A549 treated with Mapracorat at 1 μM for 4 hours (cell line): ENCODE data around the gene CDC45. TPM values are rescaled to one million over a fixed set of nuclear protein-coding genes. Genes with fewer than 3 reads are reported as not detected.

Experiments used
- total RNA-seq: library from RNA; stranded (reverse); fragments of 200-300 nt; extraction: Qiagen RNA extraction; gene quantifications from 5 replicates; pipeline ENCODE4 v1.2.3, GENCODE V29; 2022

CDC45 gene, protein sequence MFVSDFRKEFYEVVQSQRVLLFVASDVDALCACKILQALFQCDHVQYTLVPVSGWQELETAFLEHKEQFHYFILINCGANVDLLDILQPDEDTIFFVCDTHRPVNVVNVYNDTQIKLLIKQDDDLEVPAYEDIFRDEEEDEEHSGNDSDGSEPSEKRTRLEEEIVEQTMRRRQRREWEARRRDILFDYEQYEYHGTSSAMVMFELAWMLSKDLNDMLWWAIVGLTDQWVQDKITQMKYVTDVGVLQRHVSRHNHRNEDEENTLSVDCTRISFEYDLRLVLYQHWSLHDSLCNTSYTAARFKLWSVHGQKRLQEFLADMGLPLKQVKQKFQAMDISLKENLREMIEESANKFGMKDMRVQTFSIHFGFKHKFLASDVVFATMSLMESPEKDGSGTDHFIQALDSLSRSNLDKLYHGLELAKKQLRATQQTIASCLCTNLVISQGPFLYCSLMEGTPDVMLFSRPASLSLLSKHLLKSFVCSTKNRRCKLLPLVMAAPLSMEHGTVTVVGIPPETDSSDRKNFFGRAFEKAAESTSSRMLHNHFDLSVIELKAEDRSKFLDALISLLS
- total RNA-seq, result 24.1 to 27.6 TPM (median 24.7 TPM) in 5 replicates

GRCh38 chr22:19479355-19480172 is at the start of gene CDC45:
Gene CDC45, plus strand, starts transcription at chr22:19479920. Its CDS starts 49 bp downstream, at chr22:19479969.

GRCh38 chr22:19431649-19432132 is 48.0 kb upstream of the CDC45 start, which contains the start of gene HIRA:
Gene HIRA, minus strand, starts transcription at chr22:19431733. Its CDS starts 257 bp downstream, at chr22:19431476.

DNA sequence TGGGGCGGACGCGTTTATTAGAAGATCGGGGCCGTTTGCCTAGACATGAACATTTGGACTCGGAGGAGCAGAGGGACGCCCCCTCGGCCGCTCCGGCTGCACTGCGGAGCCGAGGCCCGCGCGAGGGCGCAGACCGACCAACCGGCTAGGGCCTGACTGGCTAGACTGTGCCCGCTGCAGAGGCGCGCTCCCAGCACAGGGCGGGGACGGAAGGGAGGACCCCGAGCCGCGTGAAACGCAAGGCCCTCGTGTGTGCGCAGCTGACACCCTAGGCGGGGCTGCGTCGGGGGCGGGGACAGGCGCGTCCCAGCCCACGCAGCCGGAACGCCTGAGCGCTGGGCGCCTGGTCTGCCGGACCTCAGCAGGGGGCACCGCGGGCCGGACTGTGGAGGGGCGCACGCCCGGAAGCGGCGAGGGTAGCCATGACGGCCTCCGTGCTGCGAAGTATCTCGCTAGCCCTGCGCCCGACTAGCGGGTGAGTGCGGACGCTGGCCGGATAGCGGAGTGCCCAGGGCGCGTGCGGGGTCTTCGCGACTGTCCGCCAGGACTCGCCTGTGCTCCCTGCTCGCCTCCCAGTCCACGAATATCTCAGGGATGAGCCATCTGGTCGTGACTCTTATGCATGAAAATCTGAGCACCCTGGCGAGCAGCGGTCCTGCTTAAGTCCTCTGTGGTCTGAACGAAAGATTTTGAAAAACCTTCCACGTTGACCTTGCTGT is 47.4 kb upstream of the CDC45 start, which contains the start of gene MRPL40:
Gene MRPL40, plus strand, starts transcription at position 413 of the 719 bp plus-strand sequence. Its CDS starts 10 bp downstream, at position 423.

DNA sequence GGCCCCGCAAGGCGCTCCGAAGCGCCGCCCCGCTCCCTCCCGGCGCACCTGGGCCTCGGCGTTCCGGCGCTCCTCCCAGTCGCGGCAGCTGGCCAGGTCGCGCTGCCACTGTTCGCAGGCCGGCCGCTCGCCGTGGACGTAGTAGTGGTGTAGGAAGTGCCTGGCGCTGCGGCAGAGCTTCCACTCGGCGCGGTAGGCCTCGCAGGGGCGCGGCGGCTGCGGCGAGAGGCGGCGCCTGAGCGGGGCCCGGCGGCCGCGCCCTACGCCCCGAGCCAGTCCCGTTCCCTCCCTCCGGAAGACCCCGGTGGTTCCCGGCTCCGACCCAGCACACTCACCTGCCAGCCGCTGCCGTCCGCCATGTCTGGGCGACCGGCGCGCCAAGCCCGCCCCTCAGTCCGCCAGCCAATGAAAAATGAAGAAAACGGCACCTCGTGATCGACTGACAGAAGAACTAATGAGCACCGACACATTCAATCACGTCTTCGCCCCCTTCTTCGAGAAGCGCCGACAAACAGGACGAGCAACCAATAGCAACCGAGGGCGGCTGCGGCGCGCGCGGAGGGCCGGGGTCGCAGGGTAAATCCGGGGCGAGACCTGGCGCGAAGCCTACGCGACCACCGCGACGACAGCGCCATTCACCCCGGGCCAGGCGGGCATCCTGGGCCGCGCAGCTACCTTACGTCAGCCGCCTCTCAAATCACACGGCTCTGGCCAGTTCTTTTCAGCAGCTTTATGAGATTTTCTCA is 32.2 kb upstream of the CDC45 start, which contains the start of gene C22orf39:
Gene C22orf39, minus strand, starts transcription at position 382 of the 746 bp plus-strand sequence. Its CDS starts 23 bp downstream, at position 359.

GRCh38 chr22:19478901-19479354 is 792 bp upstream of the CDC45 start, which contains the start of gene UFD1:
Gene UFD1, minus strand, starts transcription at chr22:19479193. Its CDS starts 108 bp downstream, at chr22:19479085.

GRCh38 chr22:19524170-19525115 is 44.7 kb downstream of the CDC45 start, which contains the start of gene CLDN5:
Gene CLDN5, minus strand, starts transcription at chr22:19524410. Its CDS starts 155 bp downstream, at chr22:19524255.

Other genes with a start within 250 kb of the CDC45 start
- gene CLTCL1, start 188.2 kb upstream of the CDC45 start, total RNA-seq, result 4.4 to 5.8 TPM (median 4.8 TPM) in 5 replicates
- gene HIRA, start 48.2 kb upstream of the CDC45 start, total RNA-seq, result 18.8 to 24.1 TPM (median 23.1 TPM) in 5 replicates
- gene MRPL40, start 47.4 kb upstream of the CDC45 start, total RNA-seq, result 44.7 to 48.1 TPM (median 45.3 TPM) in 5 replicates
- 11.2 to 15.3 TPM (median 14.9 TPM) in 5 replicates for gene C22orf39, start 32.2 kb upstream of the CDC45 start, total RNA-seq
- 95.2 to 105 TPM (median 99.2 TPM) in 5 replicates for gene UFD1, start 727 bp upstream of the CDC45 start, total RNA-seq
- gene CLDN5, start 44.5 kb downstream of the CDC45 start, total RNA-seq, result not detected in 5 replicates
- gene SEPTIN5, start 234.6 kb downstream of the CDC45 start, total RNA-seq, result 6.7 to 11.9 TPM (median 9.7 TPM) in 5 replicates
- 0.19 to 1.9 TPM (median 1.5 TPM) in 5 replicates for gene GP1BB, start 243.6 kb downstream of the CDC45 start, total RNA-seq